HG02943 (cell line): ENCODE measurements around the gene REPS2.

Experiments
- ATAC-seq: cut with Tn5 transposase; IDR thresholded peaks from one replicate; pipeline ENCODE4 v1.9.1; 2021; ENCODE audit warnings: mild to moderate bottlenecking, low read depth, moderate library complexity; ENCODE audit not compliant: unreplicated experiment

The REPS2 gene

GRCh38 chrX:16997313-16997712 lies 50.9 kb downstream of the REPS2 start:
- ATAC-seq, result no peak

GRCh38 chrX:16999275-16999674 lies 52.8 kb downstream of the REPS2 start:
- ATAC-seq, result no peak

- ATAC-seq, result no peak
Measured at GRCh38 chrX:17000751-17001150, 54.3 kb downstream of the REPS2 start.

GRCh38 chrX:17005712-17006368 lies 59.4 kb downstream of the REPS2 start:
- ATAC-seq, result no peak

DNA sequence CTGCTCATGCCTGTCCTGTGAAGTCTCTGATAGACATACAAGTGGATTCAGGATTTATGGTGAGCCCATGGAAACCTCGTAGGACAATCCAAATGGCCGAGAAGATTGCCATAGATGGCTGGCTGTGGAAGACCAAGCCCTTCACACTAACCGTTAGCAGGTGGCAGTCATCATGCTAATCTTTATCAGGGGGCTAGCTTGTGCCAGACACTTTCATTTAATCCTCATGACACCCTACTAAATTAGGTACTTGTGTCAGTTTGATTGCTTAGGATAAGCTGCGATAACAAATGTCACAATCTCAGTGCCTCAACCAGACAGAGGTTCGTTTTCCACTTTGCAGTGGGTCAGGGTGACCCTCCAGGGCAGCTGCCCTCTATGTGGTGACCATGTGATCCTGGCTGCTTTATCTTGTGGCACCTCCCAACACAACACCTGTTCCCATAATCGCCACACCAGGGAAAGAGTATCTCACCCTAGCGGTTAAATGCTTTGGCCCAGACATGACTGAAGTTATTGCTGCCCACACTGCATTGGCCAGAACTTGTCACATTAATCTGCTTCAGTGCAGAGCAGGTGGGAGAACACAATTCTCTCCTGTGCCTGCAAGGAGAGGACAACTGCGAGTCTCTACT lies 60.8 kb downstream of the REPS2 start:
- ATAC-seq, result no peak

DNA sequence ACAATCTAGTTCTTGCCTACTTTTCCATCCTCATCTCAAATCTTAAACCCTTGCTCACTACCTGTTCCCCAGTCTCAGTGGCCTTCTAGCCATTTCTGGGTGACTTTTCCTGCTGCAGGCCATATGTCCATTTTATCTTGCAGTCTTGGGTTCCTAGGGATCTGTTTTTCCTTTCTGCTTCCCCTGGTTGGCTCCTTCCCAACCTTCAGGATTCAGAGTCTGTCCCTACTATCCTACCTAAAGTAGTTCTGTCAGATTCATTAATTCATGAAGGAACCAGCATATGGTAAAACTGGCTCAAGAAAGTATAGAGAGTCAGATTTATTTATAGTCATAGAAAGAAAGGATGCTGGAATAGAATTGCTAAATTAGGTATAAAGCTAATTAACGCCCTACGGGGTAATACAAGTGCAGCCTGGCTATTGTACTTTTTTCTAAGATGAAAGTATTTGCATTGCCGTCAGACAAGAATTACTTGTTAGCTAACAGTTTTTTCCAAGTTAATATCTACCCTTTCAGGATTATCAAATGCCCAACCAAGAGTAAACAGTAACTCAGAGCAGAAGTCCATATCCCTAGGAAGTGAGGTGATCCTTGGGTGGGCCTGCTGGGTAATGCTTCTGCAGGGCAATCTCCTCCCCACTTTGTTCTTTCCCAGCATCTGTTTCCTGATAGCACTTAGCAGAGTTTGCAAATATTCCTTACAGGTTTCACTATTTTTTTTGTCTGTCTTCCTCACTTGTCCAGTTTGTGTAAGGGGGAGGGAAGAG lies 63.6 kb downstream of the REPS2 start:
- no peak for ATAC-seq

DNA sequence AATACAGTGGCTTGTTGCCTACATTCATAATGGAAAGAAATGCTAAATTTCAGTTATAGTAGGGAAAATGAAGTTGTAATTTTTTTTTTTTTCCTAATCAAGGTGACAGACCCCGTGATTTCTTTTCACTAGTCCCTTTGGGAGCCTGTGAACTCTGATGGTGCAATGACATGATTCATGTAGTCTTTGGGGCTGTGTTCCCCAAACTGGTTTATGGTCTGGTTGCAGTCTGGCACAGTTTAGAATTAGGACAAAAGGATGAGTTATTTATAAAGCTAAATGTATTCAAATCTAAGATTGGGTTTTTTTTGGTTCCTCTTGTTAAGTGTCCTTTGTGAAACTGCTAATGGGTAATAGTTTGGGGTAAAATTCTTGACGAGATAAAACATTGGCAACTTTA lies 66.0 kb downstream of the REPS2 start:
- no peak for ATAC-seq

DNA sequence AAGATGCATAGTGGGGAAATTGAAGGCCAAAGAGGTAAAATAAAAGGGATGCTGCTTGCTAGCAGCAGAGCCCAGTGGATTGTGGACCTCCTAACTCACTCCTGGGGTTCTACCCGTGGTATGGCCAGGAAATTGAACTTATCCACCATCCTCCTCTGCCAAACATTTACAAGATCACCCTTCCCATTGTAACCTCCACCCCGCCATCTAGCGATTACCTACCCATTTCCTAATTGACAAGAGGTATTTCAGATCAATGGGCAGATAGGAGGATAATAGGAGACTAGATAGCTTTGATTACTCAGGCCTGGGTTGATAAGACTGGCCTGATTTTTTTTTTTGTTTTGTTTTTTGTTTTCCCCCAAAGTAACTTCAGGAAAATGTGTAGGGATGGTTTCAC lies 67.8 kb downstream of the REPS2 start:
- no peak for ATAC-seq

DNA sequence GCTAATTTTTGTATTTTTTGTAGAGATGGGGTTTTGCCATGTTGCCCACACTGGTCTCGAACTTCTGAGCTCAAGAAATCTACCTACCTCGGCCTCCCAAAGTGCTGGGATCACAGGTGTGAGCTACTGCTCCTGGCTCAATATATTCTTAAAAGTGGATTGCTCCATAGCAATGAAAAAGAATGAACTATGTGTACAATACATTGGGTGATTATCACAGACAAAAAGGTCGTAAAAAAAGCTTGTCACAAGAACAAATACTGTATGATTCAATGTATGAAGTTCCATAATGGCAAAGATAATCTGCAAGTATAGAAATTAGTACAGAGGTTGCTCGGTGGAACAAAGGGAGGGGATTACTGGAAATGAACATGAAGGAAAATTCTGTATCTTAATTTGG lies 70.7 kb downstream of the REPS2 start:
- ATAC-seq, result no peak

DNA sequence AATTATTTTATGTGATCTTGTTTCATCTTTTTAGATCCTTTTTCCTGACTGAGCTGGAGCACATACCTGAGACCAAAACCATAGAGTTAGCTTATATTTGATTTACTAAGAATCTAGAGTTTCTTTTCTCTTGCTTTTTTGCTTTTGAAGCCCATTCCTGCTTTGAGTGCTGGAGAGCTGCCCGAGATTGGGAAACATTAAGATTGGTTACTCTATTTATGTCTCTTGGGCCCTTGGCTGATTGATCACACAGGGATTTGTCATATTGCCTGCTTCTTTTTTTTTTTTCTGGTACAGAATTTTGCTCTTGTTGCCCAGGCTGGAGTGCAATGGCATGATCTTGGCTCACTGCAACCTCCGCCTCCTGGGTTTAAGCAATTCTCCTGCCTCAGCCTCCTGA lies 73.9 kb downstream of the REPS2 start:
- ATAC-seq, result no peak

DNA sequence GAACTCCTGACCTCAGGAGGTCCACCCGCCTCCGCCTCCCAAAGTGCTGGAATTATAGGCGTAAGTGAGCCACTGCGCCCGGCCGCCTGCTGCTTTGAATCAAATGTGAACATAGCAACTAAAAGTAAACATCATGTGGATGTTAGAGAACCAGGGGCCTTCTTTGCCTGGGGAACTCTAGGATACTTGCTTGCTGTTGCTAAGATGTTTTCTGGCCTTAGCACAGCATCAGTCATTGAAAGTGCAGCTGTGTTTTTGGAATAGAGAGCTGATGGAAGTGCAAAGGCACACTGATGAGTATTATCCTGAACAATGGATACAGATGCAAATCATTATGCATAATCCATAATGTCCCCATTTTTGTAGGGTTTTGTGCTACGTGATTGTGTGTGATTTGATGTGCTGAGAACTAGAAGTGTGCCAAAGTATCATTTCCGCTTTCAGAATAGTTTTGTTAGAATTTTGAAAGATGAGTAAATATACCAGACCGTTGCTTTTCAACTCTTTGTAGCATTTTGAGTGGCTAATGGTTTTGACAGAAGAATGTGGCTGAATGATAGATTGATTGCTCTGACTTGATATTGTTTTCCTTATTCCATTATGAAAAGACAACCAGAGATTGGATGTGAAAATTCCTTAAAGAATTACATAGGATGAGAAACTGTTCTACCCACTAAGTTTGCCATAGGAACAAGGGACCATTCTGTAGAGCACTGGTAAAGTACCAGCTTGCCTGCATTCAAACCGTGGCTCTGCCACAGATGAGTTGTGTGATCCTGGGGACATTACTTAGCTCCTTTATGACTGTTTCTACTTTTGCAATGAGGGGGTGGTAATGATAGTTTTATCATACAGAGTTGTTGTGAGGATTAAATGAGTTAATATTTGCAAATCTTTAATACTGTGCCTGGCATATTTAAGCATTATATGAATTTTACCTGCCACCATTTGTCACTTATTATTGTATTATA lies 74.7 kb downstream of the REPS2 start:
- ATAC-seq, result no peak

GRCh38 chrX:17021851-17022604 lies 75.6 kb downstream of the REPS2 start:
- ATAC-seq, result no peak

- no peak for ATAC-seq
Measured at GRCh38 chrX:17023661-17024060, 77.2 kb downstream of the REPS2 start.

DNA sequence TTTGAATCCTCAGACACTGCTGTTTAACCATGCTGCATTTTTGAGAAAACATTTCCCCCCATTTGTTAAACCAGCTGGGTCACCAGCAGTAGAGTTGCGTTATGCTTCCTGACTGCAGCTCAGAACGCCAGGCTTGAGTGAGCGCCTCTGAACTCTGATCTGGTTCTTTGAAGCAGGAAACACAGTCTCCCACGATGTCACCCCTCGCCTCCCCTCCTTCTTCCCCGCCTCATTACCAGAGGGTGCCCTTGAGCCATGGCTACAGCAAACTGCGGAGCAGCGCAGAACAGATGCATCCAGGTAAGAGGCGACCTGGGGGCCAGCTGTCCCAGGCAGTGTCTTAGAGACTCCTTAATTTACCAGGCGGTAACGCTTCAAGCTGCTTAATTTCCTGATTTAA lies 78.4 kb downstream of the REPS2 start:
- no peak for ATAC-seq

GRCh38 chrX:17025621-17026302 lies 79.3 kb downstream of the REPS2 start:
- ATAC-seq, result no peak

DNA sequence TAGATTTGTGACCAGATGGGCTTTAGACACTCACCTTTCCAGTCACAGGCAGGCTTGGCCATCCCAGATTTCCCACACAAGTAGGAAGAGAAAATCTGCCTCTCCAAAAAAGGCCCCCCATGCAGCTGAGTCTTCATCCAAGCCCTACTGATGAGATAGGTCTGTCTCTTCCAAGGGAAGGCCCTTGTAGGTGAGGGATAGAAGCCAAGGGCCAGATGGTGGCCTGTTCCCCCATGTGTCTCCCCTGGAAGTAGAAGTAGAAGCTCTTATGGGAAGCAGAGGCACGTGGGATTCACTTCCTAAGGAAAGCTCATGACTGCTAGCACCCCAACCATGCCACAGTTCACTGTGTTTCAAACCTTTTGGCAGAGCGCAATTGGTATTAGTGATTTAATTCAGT lies 81.5 kb downstream of the REPS2 start:
- ATAC-seq, result no peak

DNA sequence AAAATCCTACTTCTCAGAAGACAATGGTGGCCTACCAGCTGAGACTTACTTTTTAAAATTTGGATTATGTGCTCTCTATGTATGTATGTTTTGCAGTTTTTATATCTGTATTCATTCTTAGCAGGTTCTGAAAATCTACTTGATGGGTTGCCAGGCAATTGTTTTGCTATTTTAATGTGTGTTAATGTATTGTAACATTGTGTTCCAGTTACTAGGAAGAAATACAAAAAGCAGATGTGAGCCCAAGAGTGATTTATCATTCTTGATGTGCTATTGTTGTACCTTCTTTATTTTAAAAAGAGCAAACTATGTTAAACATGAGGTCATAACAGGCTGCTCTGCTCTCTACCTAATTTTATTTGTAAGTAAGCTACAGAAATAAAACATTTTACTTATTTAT lies 81.9 kb downstream of the REPS2 start:
- ATAC-seq, result no peak

DNA sequence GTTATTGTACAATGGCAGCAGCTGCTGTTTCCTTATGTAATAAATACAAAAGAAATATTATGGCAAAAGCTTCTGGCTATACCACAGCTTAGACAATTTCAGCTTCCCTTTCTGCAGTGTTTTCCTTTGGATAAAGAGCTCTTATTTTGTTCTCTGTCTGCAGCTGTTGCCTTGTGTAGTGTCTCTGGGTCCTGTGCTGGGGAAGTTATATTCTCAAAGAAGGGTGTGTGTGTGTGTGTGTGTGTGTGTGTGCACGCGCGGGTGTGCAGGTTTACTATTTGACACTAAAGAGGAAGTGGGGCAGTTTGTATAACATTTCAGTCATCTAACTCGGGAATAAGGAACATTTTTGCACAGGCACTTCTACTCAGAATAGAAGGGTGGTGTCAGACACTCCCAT lies 83.6 kb downstream of the REPS2 start:
- no peak for ATAC-seq

DNA sequence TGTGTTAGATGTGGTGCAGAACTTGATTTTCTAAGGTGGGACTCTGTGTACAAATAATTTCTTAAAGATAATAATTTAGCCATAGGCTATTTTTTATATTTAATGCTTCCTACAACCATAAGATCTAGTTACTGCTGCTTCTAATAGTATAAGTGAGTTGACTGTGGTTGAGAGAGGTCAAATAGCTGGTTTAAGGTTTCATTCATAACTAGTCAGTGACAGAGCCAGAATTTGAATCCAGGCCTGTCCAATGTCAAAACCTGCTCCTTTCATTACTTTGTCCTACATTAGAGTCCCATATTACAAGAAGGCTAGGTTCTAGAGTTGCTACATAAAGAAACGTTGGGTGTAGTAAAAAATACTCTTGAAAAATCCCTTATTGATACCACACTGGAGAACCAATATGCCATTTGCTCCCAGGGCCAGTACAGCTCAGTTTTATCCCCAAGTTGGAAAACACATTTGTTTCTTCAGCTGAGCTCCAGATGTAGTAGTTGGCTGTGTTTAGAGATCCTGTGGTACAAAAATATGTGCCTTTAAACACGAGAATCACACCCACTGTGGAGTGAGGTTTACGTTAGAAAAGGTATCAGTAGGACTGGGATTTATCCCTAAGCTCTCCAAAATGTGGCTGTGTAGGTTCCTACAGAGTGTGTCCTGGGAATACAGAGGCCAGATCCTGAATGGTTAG lies 84.3 kb downstream of the REPS2 start:
- no peak for ATAC-seq
